HG02610 (cell line): ENCODE measurements around the gene DEFB121.
"Not testable (repeated sequence)": the region's sequence is repeated elsewhere in the genome, so short reads cannot be mapped to it uniquely, and the experiment has no call there.

ENCODE experiments used
- ATAC-seq: cut with Tn5 transposase; IDR thresholded peaks from one replicate; pipeline ENCODE4 v1.9.1; 2021; ENCODE audit warnings: mild to moderate bottlenecking, moderate library complexity; ENCODE audit not compliant: unreplicated experiment

DEFB121 gene

DNA sequence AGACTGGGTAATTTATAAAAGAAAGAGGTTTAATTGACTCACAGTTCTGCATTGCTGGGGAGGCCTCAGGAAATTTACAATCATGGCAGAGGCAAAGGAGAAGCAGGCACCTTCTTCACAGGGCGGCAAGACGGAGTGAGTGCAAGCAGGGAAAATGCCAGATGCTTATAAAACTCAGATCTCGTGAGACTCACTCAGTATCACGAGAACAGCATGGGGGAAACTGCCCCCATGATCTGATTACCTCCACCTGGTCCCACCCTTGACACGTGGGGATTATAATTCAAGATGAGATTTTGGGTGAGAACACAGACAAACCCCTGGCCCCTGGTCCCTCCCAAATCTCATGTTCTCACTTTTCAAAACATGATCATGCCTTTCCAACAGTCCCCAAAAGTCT is 41.7 kb downstream of the DEFB121 start:
- ATAC-seq = not testable (repeated sequence)

DNA sequence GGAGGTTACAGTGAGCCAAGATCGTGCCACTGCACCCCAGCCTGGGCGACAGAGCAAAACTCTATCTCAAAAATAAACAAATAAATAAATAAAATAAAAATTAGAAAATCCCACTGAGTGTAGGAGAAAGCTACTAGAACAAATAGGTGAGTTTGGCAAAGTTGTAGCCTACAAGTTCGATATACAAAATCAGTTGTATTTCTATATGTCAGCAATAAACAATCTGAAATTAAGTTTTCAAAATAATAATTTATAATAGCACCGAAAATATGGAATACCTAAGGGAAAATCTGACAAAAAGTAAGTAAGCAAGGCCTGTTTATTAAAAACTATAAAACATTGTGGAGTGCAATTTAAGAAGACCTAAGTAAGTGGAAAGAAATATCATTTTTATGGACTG is 42.7 kb downstream of the DEFB121 start:
- ATAC-seq = no peak

DNA sequence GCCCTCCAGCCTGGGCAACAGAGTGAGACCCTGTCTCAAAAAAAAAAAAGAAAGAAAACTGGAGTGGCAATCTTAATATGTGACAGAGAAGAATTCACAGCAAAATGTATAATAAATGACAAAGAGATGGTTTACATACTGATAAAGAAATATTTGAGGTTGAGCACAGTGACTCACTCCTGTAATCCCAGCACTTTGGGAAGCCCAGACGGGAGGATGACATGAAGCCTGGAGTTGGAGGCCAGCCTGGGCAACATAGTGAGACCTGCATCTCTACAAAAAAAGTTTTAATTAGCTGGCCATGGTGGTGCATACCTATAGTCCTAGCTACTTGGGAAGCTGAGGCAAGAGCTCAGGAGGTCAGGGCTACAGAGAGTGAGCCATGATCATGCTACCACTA is 50.0 kb downstream of the DEFB121 start:
- ATAC-seq = no peak
